AG04450 (cell line): ENCODE results near the gene KLF15. TPM values are rescaled to one million over a fixed set of nuclear protein-coding genes. Genes with fewer than 3 reads are reported as not detected.

Experiments
- CTCF ChIA-PET: fragments of 300-600, 350-600 bp; formaldehyde crosslinking; extraction: SDS; loops from one replicate; lab custom pipeline; 2022; ENCODE audit warnings: antibody characterized with exemption, inconsistent platforms; lab: Charles Lee
- POLR2A ChIA-PET: fragments of 350-600 bp; formaldehyde crosslinking; extraction: SDS; loops from one replicate; lab custom pipeline; 2021; ENCODE audit warnings: antibody characterized with exemption, inconsistent platforms; lab: Yijun Ruan, JAX
- DNase-seq: peaks from one replicate; pipeline ENCODE4 v3.0.0-alpha.2; 2011; ENCODE audit warnings: low read depth, low spot score
- H3K27ac ChIP-seq: one replicate; pipeline ENCODE4 v1.5.1; 2012; ENCODE audit warnings: low read depth, low read length, control low read depth
- H3K27me3 ChIP-seq: one replicate; pipeline ENCODE4 v1.6.0; 2012; ENCODE audit warnings: low read length; ENCODE audit not compliant: control insufficient read depth, insufficient read depth
- H3K4me3 ChIP-seq: 2 replicates; pipeline ENCODE4 v1.5.1; 2011; ENCODE audit warnings: mild to moderate bottlenecking, low read depth, low read length, control low read depth
- H3K9me3 ChIP-seq: 2 replicates; pipeline ENCODE4 v1.5.1; 2012; ENCODE audit warnings: low read length; ENCODE audit not compliant: control insufficient read depth, insufficient read depth
- CTCF ChIP-seq: IDR thresholded peaks from 2 replicates; pipeline ENCODE4 v1.5.1; 2011; ENCODE audit warnings: low read depth, low read length, control low read depth, inconsistent platforms
- polyA plus RNA-seq: library from polyadenylated mRNA; depleted of rRNA; stranded (reverse); fragments of >200 nt; gene quantifications from 2 replicates; pipeline ENCODE4 v1.2.3, GENCODE V29; 2011

Gene KLF15
- polyA plus RNA-seq, 1 experiment = 0.38 TPM

GRCh38 chr3:126345641-126346460 is 11.4 kb downstream of the KLF15 start:
- ChIA-PET CTCF (no interaction called here), POLR2A (no interaction called here)
- DNase-seq = no peak
- TF ChIP-seq CTCF = no peak
- Histone ChIP-seq H3K27ac (no peak overlapping the region), H3K9me3 (no peaks in the 10 kb centered on the region), H3K4me3 (no peak overlapping the region), H3K27me3 (peaks cover 3% of the 10 kb centered on the region)

- ChIA-PET POLR2A (no interaction called here), CTCF (no interaction called here)
- TF ChIP-seq CTCF = no peak
- DNase-seq = no peak
- Histone ChIP-seq H3K27ac (no peak overlapping the region), H3K9me3 (no peaks in the 10 kb centered on the region), H3K4me3 (no peak overlapping the region), H3K27me3 (peaks cover 5% of the 10 kb centered on the region)
Observed at GRCh38 chr3:126345231-126345630, 12.0 kb downstream of the KLF15 start.

GRCh38 chr3:126344380-126345041 is 12.7 kb downstream of the KLF15 start:
- POLR2A ChIA-PET = no interaction called here
- H3K27me3 ChIP-seq = peaks cover 5% of the 10 kb centered on the region
- CTCF ChIA-PET = no interaction called here
- no peak overlapping the region for H3K27ac ChIP-seq
- no peaks in the 10 kb centered on the region for H3K9me3 ChIP-seq
- no peak for TF ChIP-seq CTCF
- H3K4me3 ChIP-seq = no peak overlapping the region
- DNase-seq = no peak

GRCh38 chr3:126343649-126344035 is 13.6 kb downstream of the KLF15 start:
- peaks cover 6% of the 10 kb centered on the region for H3K27me3 ChIP-seq

More at GRCh38 chr3:126343649-126344035, 13.6 kb downstream of the KLF15 start:
- no peak overlapping the region for H3K27ac ChIP-seq
- no peaks in the 10 kb centered on the region for H3K9me3 ChIP-seq
- ChIA-PET CTCF (no interaction called here), POLR2A (interaction anchor here (0.7 kb wide), 1 partner anchor 37 kb away, joined by 4 read pairs; no protein-coding TSS in a partner anchor)
- TF ChIP-seq CTCF = no peak
- DNase-seq = no peak
- no peak overlapping the region for H3K4me3 ChIP-seq
